BLaER1 (cell line): ENCODE measurements around the gene MTR.

Source experiments
- H3K27ac ChIP-seq: shearing (Covaris generic); formaldehyde crosslinking; 2 replicates; pipeline ENCODE4 v1.8.1; 2022
- H3K27me3 ChIP-seq: shearing (Covaris generic); formaldehyde crosslinking; 2 replicates; pipeline ENCODE4 v1.8.1; 2022
- H3K36me3 ChIP-seq: shearing (Covaris generic); formaldehyde crosslinking; 2 replicates; pipeline ENCODE4 v1.8.1; 2022
- H3K4me1 ChIP-seq: shearing (Covaris generic); formaldehyde crosslinking; 2 replicates; pipeline ENCODE4 v1.8.1; 2022
- H3K4me2 ChIP-seq: shearing (Covaris generic); formaldehyde crosslinking; 2 replicates; pipeline ENCODE4 v1.8.1; 2022
- H3K4me3 ChIP-seq: shearing (Covaris generic); formaldehyde crosslinking; 2 replicates; pipeline ENCODE4 v1.8.1; 2022
- H3K9ac ChIP-seq: shearing (Covaris generic); formaldehyde crosslinking; 2 replicates; pipeline ENCODE4 v1.8.1; 2022
- H3K9me3 ChIP-seq: shearing (Covaris generic); formaldehyde crosslinking; 2 replicates; pipeline ENCODE4 v1.8.1; 2022
- H4K20me1 ChIP-seq: shearing (Covaris generic); formaldehyde crosslinking; 2 replicates; pipeline ENCODE4 v1.8.1; 2022
- Cebpa-rat ChIP-seq: shearing (Covaris generic); IDR thresholded peaks from 2 replicates; pipeline ENCODE4 v1.8.1; 2022

MTR gene

GRCh38 chr1:236754525-236755210, 40.4 kb upstream of the MTR start:
- no peak for TF ChIP-seq Cebpa-rat
- Histone ChIP-seq H3K4me2 (no peak overlapping the region), H3K27ac (no peak overlapping the region), H3K4me1 (no peaks in the 10 kb centered on the region), H3K9me3 (no peaks in the 10 kb centered on the region), H3K27me3 (no peaks in the 10 kb centered on the region), H3K4me3 (no peak overlapping the region), H4K20me1 (no peaks in the 10 kb centered on the region), H3K36me3 (no peaks in the 10 kb centered on the region), H3K9ac (no peak overlapping the region)

- no peak for TF ChIP-seq Cebpa-rat
- H3K9ac ChIP-seq = no peak overlapping the region
- H3K27ac ChIP-seq = no peak overlapping the region
- no peaks in the 10 kb centered on the region for H3K36me3 ChIP-seq
- no peaks in the 10 kb centered on the region for H3K27me3 ChIP-seq
- H4K20me1 ChIP-seq = no peaks in the 10 kb centered on the region
- no peaks in the 10 kb centered on the region for H3K9me3 ChIP-seq
- peaks cover 4% of the 10 kb centered on the region for H3K4me1 ChIP-seq
- H3K4me2 ChIP-seq = no peak overlapping the region
- H3K4me3 ChIP-seq = no peak overlapping the region
These were observed 37.5 kb upstream of the MTR start for GRCh38 chr1:236757640-236758039.

GRCh38 chr1:236759252-236759859, 35.7 kb upstream of the MTR start:
- Histone ChIP-seq H3K4me2 (no peak overlapping the region), H3K4me3 (no peak overlapping the region), H3K9me3 (no peaks in the 10 kb centered on the region), H3K27me3 (no peaks in the 10 kb centered on the region), H4K20me1 (no peaks in the 10 kb centered on the region), H3K9ac (no peak overlapping the region), H3K4me1 (peaks cover 9% of the 10 kb centered on the region), H3K36me3 (no peaks in the 10 kb centered on the region), H3K27ac (no peak overlapping the region)
- TF ChIP-seq Cebpa-rat = no peak

GRCh38 chr1:236760480-236760879, 34.6 kb upstream of the MTR start:
- Histone ChIP-seq H3K4me3 (no peak overlapping the region), H3K36me3 (no peaks in the 10 kb centered on the region), H3K27ac (no peak overlapping the region), H4K20me1 (no peaks in the 10 kb centered on the region), H3K4me1 (peaks cover 9% of the 10 kb centered on the region), H3K9me3 (no peaks in the 10 kb centered on the region), H3K4me2 (no peak overlapping the region), H3K9ac (no peak overlapping the region), H3K27me3 (no peaks in the 10 kb centered on the region)
- TF ChIP-seq Cebpa-rat = no peak

- TF ChIP-seq Cebpa-rat = no peak
These were observed 34.1 kb upstream of the MTR start for GRCh38 chr1:236760986-236761385.

GRCh38 chr1:236761397-236762132, 33.5 kb upstream of the MTR start:
- Histone ChIP-seq H3K27ac (no peak overlapping the region), H3K4me1 (peaks cover 9% of the 10 kb centered on the region), H3K27me3 (no peaks in the 10 kb centered on the region), H3K36me3 (no peaks in the 10 kb centered on the region), H3K9ac (no peak overlapping the region), H3K9me3 (no peaks in the 10 kb centered on the region), H4K20me1 (no peaks in the 10 kb centered on the region), H3K4me2 (no peak overlapping the region), H3K4me3 (no peak overlapping the region)
- no peak for TF ChIP-seq Cebpa-rat

More at GRCh38 chr1:236760986-236761385, 34.1 kb upstream of the MTR start:
- no peaks in the 10 kb centered on the region for H4K20me1 ChIP-seq
- H3K9me3 ChIP-seq = no peaks in the 10 kb centered on the region
- no peaks in the 10 kb centered on the region for H3K36me3 ChIP-seq
- H3K4me2 ChIP-seq = no peak overlapping the region
- peaks cover 9% of the 10 kb centered on the region for H3K4me1 ChIP-seq
- H3K4me3 ChIP-seq = no peak overlapping the region
- H3K9ac ChIP-seq = no peak overlapping the region
- H3K27ac ChIP-seq = no peak overlapping the region
- no peaks in the 10 kb centered on the region for H3K27me3 ChIP-seq

GRCh38 chr1:236762410-236762809, 32.7 kb upstream of the MTR start:
- no peak overlapping the region for H3K27ac ChIP-seq
- H3K4me1 ChIP-seq = peaks cover 9% of the 10 kb centered on the region
- H3K9ac ChIP-seq = no peak overlapping the region
- TF ChIP-seq Cebpa-rat = no peak
- H3K4me2 ChIP-seq = peak overlapping the region; percentile 39
- H3K4me3 ChIP-seq = no peak overlapping the region
- no peaks in the 10 kb centered on the region for H3K36me3 ChIP-seq
- no peaks in the 10 kb centered on the region for H4K20me1 ChIP-seq
- H3K9me3 ChIP-seq = no peaks in the 10 kb centered on the region
- H3K27me3 ChIP-seq = no peaks in the 10 kb centered on the region

- TF ChIP-seq Cebpa-rat = no peak
- H3K9ac ChIP-seq = no peak overlapping the region
- H3K27ac ChIP-seq = no peak overlapping the region
- no peaks in the 10 kb centered on the region for H3K36me3 ChIP-seq
- H3K27me3 ChIP-seq = no peaks in the 10 kb centered on the region
- H3K9me3 ChIP-seq = no peaks in the 10 kb centered on the region
- no peak overlapping the region for H3K4me3 ChIP-seq
- no peaks in the 10 kb centered on the region for H4K20me1 ChIP-seq
- H3K4me2 ChIP-seq = no peak overlapping the region
- H3K4me1 ChIP-seq = peaks cover 9% of the 10 kb centered on the region
These were observed 29.3 kb upstream of the MTR start for GRCh38 chr1:236765831-236766230.

GRCh38 chr1:236766506-236766905, 28.6 kb upstream of the MTR start:
- Histone ChIP-seq H3K36me3 (no peaks in the 10 kb centered on the region), H3K4me3 (no peak overlapping the region), H3K27ac (no peak overlapping the region), H3K4me1 (peaks cover 9% of the 10 kb centered on the region), H3K4me2 (no peak overlapping the region), H4K20me1 (no peaks in the 10 kb centered on the region), H3K27me3 (no peaks in the 10 kb centered on the region), H3K9ac (no peak overlapping the region), H3K9me3 (no peaks in the 10 kb centered on the region)
- no peak for TF ChIP-seq Cebpa-rat

- Histone ChIP-seq H3K9ac (no peak overlapping the region), H3K4me2 (no peak overlapping the region), H4K20me1 (no peaks in the 10 kb centered on the region), H3K4me3 (no peak overlapping the region), H3K27me3 (no peaks in the 10 kb centered on the region), H3K27ac (no peak overlapping the region), H3K4me1 (peaks cover 8% of the 10 kb centered on the region), H3K36me3 (no peaks in the 10 kb centered on the region), H3K9me3 (no peaks in the 10 kb centered on the region)
- TF ChIP-seq Cebpa-rat = no peak
These were observed 27.8 kb upstream of the MTR start for GRCh38 chr1:236767276-236767675.
